ENCODE results near the gene OR2H2.
A peak's percentile ranks its signal among the peaks of the same experiment; 100 is the strongest.

OR2H2 gene

GRCh38 chr6:29593199-29593855 is 8.4 kb downstream of the OR2H2 start:
- DNase-seq: no peak

- no peak for DNase-seq
These were observed 11.5 kb downstream of the OR2H2 start for GRCh38 chr6:29596381-29596900.

- DNase-seq: no peak
These were observed 12.3 kb downstream of the OR2H2 start for GRCh38 chr6:29597184-29597583.

DNA sequence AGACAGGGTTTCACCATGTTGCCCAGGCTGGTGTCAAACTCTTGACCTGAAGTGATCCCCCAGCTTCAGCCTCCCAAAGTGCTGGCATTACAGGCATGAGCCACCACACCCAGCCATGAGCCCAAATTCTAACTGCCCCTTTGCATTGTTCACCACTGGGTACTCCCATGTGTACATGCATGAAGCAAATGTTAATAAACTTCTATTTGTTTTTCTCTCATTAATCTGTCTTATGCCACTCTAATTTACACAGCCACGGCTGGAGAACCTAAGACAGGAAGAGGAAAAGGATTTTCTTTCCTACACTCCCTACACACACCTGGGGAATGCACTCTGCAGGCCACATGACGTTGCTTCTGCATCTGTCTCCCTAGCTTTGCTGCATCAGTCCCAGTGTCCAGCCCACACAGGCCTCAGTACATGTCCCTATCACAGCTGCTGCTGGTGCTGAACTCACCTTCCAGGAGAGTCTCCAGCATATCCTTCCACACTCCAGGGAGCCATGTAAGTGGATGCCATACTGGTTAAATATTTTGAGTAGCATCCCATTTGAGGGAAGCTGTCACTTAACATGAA is 13.3 kb downstream of the OR2H2 start:
- DNase-seq: no peak

- no peak for DNase-seq
These were observed 17.8 kb downstream of the OR2H2 start for GRCh38 chr6:29602564-29603361.

DNA sequence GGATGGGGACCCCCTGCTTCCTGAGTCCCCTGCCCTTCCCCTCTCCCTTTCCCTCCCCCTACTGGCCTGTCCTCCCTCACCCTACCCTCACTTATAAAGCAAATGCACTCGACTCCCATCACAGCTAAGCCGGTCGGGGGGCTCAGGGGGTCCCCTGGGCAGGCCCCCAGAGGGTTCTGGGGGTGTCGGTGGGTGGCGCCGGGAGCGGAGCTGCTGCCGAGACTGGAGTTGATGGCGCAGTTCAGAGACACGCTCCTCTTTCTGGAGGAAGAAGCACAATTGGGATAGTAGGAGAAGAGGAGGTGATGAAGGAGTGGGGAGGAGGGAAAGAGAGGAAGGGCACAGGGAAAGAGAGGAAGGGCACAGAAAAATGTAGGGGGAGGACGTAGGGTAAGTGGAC is 18.5 kb downstream of the OR2H2 start:
- no peak for DNase-seq

GRCh38 chr6:29603930-29604329 is 19.0 kb downstream of the OR2H2 start:
- DNase-seq: no peak

- no peak for DNase-seq
These were observed 23.2 kb downstream of the OR2H2 start for GRCh38 chr6:29608131-29608530.

DNA sequence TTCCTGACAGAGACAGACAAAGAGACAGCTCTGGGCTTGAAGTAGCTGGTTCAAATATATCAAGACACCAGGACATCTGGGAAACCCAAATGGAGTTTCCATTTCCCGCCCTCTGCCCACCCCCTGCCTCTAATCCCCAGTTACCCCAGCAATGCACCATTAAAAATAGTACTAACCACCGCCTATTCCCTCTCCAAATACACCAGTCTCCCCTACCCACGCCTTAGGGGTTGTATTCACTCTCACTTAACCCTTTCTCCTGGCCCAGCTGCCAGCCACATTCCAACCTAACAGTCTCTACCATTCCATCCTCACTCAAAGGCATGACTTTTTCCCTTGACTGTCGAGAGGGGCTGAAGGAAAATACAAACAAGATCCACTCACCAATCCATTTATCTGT is 25.6 kb downstream of the OR2H2 start:
- no peak for DNase-seq

DNA sequence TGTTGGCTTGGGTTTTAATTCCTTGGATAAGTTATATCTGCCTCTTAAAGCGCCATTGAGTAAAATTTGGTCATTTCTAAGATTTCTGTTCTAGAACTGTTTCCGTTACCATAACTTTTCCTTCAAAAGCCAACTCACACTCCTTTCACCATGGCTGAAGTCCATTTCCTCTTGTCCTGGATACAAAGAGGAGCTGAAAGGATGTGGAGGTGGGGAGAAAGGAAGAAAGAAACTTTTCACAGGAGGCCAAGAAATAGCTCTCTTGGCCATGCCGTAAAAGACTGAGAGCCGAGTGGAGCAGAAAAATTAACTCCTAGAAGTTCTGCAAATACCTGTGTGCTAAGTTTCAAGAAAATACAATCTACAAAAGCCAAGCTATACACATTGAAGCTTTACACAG is 26.5 kb downstream of the OR2H2 start:
- no peak for DNase-seq

- DNase-seq: no peak
These were observed 33.0 kb downstream of the OR2H2 start for GRCh38 chr6:29617782-29618554.

GRCh38 chr6:29619578-29620160 is 34.7 kb downstream of the OR2H2 start:
- DNase-seq: no peak

GRCh38 chr6:29620630-29621029 is 35.7 kb downstream of the OR2H2 start:
- no peak for DNase-seq

DNA sequence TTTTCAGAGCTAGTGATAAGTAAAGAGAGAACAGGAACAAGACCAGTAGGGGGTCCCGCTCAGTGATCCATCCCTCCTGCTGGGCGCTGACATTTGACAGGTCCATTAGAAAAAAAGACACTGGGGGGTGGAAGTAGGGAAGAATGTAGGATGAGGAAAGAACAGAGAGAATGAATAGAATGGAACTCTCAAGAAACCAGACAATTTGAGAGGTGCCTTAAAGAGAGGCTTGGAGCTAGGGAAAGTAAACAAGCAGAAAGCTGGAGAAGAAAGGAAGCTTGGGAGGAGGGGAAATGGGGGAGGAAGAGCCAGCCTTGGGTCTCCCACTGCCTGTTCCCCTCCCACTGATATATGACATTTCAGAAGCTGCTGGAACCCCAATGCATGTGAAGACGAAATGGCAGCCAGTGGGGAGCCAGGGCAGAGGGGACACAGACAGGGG is 39.6 kb downstream of the OR2H2 start:
- no peak for DNase-seq

GRCh38 chr6:29625337-29625930 is 40.5 kb downstream of the OR2H2 start:
- no peak for DNase-seq

GRCh38 chr6:29626948-29627754 is 42.2 kb downstream of the OR2H2 start:
- DNase-seq: no peak

DNA sequence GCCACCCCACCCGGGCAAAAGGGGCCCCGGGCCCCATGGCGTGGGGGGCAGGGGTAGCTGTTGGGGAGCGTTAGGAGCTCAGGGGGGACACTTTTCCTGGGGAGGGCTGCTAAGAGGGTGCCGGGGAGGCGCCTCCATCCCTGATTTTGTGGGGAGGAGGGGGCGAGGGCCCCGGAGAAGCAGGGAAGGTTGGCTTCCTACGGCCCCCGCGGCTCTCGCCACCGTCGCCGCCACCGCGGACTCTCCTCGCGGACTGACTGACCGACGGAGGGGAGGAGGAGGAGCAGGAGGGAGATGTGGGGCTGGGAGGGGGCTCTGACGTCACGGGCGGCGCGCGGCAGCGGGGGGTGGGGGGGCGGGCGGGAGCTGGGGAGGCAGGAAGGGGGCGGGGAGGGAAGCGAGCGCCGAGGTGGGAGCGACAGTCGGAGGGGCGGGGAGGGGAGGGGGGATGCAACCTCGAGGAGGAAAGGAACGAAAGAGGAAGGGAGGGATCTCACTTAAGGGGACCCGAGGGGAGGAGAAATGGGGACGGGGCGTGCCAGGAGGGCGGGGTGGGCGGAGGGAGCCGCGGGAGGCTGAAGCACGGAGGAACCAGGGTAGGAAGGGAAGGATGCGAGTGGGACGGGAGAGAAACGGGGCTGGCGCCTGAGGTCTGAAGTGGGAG is 43.0 kb downstream of the OR2H2 start:
- no peak for DNase-seq

DNA sequence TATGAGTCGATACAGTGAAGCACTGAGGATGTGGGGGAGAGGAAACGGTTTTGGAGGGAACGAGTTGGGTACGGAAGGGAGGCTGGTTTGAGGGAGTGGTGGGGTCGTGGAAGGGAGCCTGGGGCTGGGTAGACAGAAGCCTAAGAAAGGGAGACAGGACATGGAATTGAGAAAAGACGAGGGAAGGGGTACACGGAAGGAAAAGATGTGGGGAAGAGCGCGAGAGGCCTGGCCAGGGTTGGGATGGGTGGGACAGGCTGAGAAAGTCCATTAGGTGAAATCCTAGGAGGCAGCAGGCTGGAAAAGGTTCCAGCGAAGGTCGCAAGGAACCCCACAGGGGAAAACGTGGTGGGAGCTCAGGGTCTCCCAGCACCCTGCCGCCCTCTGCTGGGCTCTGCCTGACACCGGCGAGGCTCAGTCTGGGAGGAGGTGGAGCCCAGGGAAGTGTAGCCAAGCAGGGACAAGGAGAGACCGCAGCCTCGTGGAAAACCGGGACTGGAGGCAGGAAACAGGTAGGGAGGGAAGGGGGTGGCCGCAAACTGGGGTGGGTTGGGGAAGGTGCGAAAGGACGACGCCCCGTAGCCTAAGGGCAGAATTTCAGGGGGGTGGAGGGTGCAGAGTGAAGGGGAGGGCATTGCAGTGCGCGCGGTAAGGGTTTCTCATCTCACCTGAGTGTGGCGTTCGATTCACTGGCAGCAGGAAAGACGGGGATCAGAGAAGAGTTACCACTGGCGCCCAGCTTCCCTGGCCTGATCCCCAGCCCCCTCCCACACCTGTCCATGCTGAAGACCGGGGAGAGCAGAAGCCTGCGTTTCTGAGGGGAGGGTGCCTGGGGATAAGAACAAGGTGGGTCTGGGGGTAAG is 43.7 kb downstream of the OR2H2 start:
- DNase-seq: peak; percentile 11

DNA sequence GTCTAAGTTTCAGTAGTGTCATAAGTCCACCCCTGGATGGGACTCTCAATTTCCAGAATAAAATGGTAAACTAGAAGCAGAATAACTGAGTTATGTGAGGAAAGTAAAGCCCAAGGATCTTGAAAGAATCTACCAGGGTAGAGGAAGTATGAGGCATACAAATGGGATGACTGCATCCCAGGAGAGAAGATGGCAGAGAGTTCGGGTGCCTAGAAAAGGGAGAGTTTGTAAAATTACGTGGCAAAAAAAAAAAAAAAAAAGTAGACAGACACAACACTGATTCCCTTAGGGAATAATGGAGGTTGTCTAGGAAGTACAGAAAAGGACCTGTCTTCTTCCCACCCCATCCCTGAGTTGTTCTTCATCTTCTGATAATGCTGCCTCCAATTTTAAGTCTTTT is 44.6 kb downstream of the OR2H2 start:
- no peak for DNase-seq

GRCh38 chr6:29630315-29630714 is 45.4 kb downstream of the OR2H2 start:
- no peak for DNase-seq
